ENCODE data around the gene ZNF613.

- TF ChIP-seq POLR2AphosphoS5 (IDR thresholded peaks at IDR 0.05), result no peak
- TF ChIP-seq, protein P1, sequence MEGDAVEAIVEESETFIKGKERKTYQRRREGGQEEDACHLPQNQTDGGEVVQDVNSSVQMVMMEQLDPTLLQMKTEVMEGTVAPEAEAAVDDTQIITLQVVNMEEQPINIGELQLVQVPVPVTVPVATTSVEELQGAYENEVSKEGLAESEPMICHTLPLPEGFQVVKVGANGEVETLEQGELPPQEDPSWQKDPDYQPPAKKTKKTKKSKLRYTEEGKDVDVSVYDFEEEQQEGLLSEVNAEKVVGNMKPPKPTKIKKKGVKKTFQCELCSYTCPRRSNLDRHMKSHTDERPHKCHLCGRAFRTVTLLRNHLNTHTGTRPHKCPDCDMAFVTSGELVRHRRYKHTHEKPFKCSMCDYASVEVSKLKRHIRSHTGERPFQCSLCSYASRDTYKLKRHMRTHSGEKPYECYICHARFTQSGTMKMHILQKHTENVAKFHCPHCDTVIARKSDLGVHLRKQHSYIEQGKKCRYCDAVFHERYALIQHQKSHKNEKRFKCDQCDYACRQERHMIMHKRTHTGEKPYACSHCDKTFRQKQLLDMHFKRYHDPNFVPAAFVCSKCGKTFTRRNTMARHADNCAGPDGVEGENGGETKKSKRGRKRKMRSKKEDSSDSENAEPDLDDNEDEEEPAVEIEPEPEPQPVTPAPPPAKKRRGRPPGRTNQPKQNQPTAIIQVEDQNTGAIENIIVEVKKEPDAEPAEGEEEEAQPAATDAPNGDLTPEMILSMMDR (IDR thresholded peaks at IDR 0.05), result no peak
These were observed 25.4 kb upstream of the ZNF613 start for GRCh38 chr19:51901860-51902259.
